ENCODE measurements around the gene PBX1.

GRCh38 chr1:164824542-164824941 lies 265.6 kb downstream of the PBX1 start:
- TF ChIP-seq CTCF (IDR thresholded peaks at IDR 0.05): no peak
- no peak for TF ChIP-seq POLR2AphosphoS5 (IDR thresholded peaks at IDR 0.05)
